ENCODE data around the gene PCF11.

DNA sequence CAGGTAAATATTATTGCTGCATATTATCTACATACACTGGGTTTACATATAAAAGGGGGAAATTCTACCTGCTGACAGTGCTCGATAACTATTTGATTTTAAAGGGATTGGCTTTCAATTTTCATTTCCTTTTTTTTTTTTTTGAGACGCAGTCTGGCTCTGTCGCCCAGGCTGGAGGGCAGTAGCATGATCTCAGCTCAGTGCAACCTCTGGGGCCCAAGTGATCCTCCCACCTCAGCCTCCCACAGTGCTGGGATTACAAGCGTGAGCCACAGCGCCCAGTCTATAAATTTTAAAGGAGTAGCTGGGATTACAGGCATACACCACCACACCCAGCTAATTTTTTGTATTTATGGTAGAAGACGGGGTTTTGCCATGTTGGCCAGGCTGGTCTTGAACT, 3.2 kb upstream of the PCF11 start:
- no peak for TF ChIP-seq POLR2A (IDR thresholded peaks at IDR 0.05)
- TF ChIP-seq, protein P1, sequence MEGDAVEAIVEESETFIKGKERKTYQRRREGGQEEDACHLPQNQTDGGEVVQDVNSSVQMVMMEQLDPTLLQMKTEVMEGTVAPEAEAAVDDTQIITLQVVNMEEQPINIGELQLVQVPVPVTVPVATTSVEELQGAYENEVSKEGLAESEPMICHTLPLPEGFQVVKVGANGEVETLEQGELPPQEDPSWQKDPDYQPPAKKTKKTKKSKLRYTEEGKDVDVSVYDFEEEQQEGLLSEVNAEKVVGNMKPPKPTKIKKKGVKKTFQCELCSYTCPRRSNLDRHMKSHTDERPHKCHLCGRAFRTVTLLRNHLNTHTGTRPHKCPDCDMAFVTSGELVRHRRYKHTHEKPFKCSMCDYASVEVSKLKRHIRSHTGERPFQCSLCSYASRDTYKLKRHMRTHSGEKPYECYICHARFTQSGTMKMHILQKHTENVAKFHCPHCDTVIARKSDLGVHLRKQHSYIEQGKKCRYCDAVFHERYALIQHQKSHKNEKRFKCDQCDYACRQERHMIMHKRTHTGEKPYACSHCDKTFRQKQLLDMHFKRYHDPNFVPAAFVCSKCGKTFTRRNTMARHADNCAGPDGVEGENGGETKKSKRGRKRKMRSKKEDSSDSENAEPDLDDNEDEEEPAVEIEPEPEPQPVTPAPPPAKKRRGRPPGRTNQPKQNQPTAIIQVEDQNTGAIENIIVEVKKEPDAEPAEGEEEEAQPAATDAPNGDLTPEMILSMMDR (IDR thresholded peaks at IDR 0.05), result no peak

All from uterus (tissue), 2 donors.